ENCODE data around the gene TRIOBP. TPM values are rescaled to one million over a fixed set of nuclear protein-coding genes. Genes with fewer than 3 reads are reported as not detected.
A peak's percentile ranks its signal among the peaks of the same experiment; 100 is the strongest.

The TRIOBP gene
- total RNA-seq, 1 experiment from 2014 or later, result 170 TPM

GRCh38 chr22:37768273-37768672 lies 71.4 kb downstream of the TRIOBP start:
- BruUV-seq (replicated peaks), result no TSS peak
- Histone ChIP-seq H3K4me1 (replicated peaks; ENCODE audit: insufficient read depth) (no peaks in the 10 kb centered on the region), H3K36me3 (ENCODE audit: low read depth) (peaks cover 40% of the 10 kb centered on the region), H3F3A (ENCODE audit: insufficient read depth, low read depth) (peaks cover 48% of the 10 kb centered on the region), H3K9me3 (ENCODE audit: insufficient read depth, low read depth) (no peaks in the 10 kb centered on the region), H3K79me2 (ENCODE audit: low read depth) (no peaks in the 10 kb centered on the region), H3K9me2 (ENCODE audit: insufficient read depth) (no peaks in the 10 kb centered on the region), H3K27ac (no peak overlapping the region), H3K27me3 (ENCODE audit: insufficient read depth, low read depth) (no peaks in the 10 kb centered on the region), H3K4me3 (no peak overlapping the region), H2AFZ (no peak overlapping the region), H3K4me2 (no peak overlapping the region), H4K20me1 (ENCODE audit: insufficient read depth) (no peaks in the 10 kb centered on the region)
- ChIA-PET CTCF (no interaction called here), POLR2A (ENCODE audit: unreplicated experiment) (interaction anchor here (1.0 kb wide), 1 partner anchor 174 kb away, joined by 5 read pairs; no protein-coding TSS in a partner anchor)
- TF ChIP-seq EZH2 (IDR thresholded peaks at IDR 0.05; ENCODE audit: low read depth) (no peak), CTCF (conservative IDR thresholded peaks at IDR 0.05) (peak; percentile 63)
- intact Hi-C loops (cut with micrococcal nuclease; ENCODE audit: unreplicated experiment), result no loop called here
- no peak for DNase-seq

- Histone ChIP-seq H3K4me2 (no peak overlapping the region), H3K36me3 (ENCODE audit: low read depth) (peaks cover 40% of the 10 kb centered on the region), H3K4me1 (replicated peaks; ENCODE audit: insufficient read depth) (no peaks in the 10 kb centered on the region), H2AFZ (no peak overlapping the region), H4K20me1 (ENCODE audit: insufficient read depth) (no peaks in the 10 kb centered on the region), H3K27me3 (ENCODE audit: insufficient read depth, low read depth) (no peaks in the 10 kb centered on the region), H3K9me3 (ENCODE audit: insufficient read depth, low read depth) (no peaks in the 10 kb centered on the region), H3K9me2 (ENCODE audit: insufficient read depth) (no peaks in the 10 kb centered on the region), H3K79me2 (ENCODE audit: low read depth) (no peaks in the 10 kb centered on the region), H3F3A (ENCODE audit: insufficient read depth, low read depth) (peaks cover 45% of the 10 kb centered on the region), H3K4me3 (no peak overlapping the region), H3K27ac (no peak overlapping the region)
- BruUV-seq (replicated peaks), result no TSS peak
- no peak for DNase-seq
- intact Hi-C loops (cut with micrococcal nuclease; ENCODE audit: unreplicated experiment), result no loop called here
- CTCF ChIA-PET, result interaction anchor here (0.6 kb wide), 2 partner anchors 86 to 916 kb away, joined by 3 to 9 read pairs; no protein-coding TSS in a partner anchor
- TF ChIP-seq EZH2 (IDR thresholded peaks at IDR 0.05; ENCODE audit: low read depth) (no peak), CTCF (conservative IDR thresholded peaks at IDR 0.05) (no peak)
- POLR2A ChIA-PET (ENCODE audit: unreplicated experiment), result no interaction called here
These were observed 72.2 kb downstream of the TRIOBP start for GRCh38 chr22:37769056-37769455.

- no peak overlapping the region for H3K4me2 ChIP-seq
- no peaks in the 10 kb centered on the region for H3K9me2 ChIP-seq (ENCODE audit: insufficient read depth)
- no peak overlapping the region for H2AFZ ChIP-seq
- H3K36me3 ChIP-seq (ENCODE audit: low read depth), result peaks cover 30% of the 10 kb centered on the region
- no peaks in the 10 kb centered on the region for H3K9me3 ChIP-seq (ENCODE audit: insufficient read depth, low read depth)
- H3K4me3 ChIP-seq, result no peak overlapping the region
- H3K27me3 ChIP-seq (ENCODE audit: insufficient read depth, low read depth), result no peaks in the 10 kb centered on the region
- peaks cover 11% of the 10 kb centered on the region for H3K4me1 ChIP-seq (replicated peaks; ENCODE audit: insufficient read depth)
- H3K79me2 ChIP-seq (ENCODE audit: low read depth), result no peaks in the 10 kb centered on the region
- CTCF ChIA-PET, result no interaction called here
- BruUV-seq (replicated peaks), result no TSS peak
- POLR2A ChIA-PET (ENCODE audit: unreplicated experiment), result interaction anchor here (0.6 kb wide), 1 partner anchor 79 kb away, joined by 4 read pairs; no protein-coding TSS in a partner anchor
- no peak overlapping the region for H3K27ac ChIP-seq
- peaks cover 52% of the 10 kb centered on the region for H3F3A ChIP-seq (ENCODE audit: insufficient read depth, low read depth)
- TF ChIP-seq EZH2 (IDR thresholded peaks at IDR 0.05; ENCODE audit: low read depth), result no peak
- H4K20me1 ChIP-seq (ENCODE audit: insufficient read depth), result no peaks in the 10 kb centered on the region
- DNase-seq, result peak in 1 of 2 experiments; percentile 29
- intact Hi-C loops (cut with micrococcal nuclease; ENCODE audit: unreplicated experiment), result no loop called here
These were observed 74.2 kb downstream of the TRIOBP start for GRCh38 chr22:37771081-37771480.

Measured in PC-9 (cell line).